ENCODE data around the gene MBD3L5.
"Not testable (repeated sequence)": the region's sequence is repeated elsewhere in the genome, so short reads cannot be mapped to it uniquely, and the experiment has no call there.

The MBD3L5 gene

DNA sequence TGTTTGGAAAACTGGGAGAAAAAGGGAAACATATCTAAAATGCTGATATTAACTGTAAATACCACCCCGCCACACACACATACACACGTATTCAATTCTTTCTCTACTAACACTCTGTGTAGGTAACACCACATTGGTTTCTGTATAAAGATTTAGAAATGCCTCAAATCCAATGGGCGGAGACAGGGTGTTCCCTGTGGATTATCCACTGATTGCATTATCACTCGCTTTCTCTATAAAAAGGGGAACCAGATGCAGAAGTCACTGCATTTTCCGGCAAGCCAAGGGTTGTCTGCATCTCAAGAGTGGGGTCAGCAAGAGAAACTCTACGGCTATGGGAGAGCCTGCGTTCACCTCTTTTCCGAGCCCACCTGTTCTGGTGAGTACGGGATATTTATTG lies at the start of gene MBD3L5:
MBD3L5 (plus strand) TSS at position 301 of the 400 bp plus-strand sequence; CDS start at position 335, 34 bp downstream.
- not testable (repeated sequence) for DNase-seq

DNA sequence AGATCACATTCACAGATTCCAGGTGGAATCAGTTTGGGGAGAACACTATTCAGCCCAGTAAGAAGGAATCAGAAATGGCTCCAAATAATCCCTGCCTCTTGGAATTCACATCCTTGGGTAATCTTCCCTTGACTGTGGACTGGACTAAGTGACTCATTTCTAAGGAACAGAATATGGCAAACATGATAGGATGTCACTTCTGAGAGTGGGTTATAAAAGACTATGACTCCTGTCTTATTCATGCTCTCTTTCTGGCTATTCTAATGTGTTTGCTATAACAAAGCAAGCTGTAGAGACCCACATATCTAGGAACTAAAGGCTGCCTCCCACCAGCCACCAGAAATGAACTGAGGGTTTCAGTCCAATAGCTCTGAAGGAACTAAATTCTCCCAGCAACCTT lies 46.9 kb upstream of the MBD3L5 start:
- no peak for DNase-seq

DNA sequence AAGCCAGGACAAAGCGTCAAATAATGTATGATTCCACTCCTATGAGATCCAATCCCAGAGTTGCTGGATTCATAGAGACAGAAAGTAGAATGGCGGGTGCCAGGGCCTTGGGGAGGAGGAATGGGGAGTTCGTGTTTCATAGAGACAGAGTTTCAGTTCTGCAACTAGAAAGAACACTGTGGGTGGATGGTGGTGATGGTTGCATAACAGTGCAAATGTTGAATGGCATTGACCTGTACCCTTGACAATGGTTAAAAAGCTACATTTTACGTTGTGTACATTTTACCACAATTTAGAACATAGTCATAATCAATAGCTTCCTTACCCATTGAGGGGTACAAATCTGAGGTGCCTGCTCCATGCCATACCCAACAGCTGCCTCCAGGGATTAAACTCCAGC lies 42.5 kb upstream of the MBD3L5 start:
- DNase-seq: no peak

DNA sequence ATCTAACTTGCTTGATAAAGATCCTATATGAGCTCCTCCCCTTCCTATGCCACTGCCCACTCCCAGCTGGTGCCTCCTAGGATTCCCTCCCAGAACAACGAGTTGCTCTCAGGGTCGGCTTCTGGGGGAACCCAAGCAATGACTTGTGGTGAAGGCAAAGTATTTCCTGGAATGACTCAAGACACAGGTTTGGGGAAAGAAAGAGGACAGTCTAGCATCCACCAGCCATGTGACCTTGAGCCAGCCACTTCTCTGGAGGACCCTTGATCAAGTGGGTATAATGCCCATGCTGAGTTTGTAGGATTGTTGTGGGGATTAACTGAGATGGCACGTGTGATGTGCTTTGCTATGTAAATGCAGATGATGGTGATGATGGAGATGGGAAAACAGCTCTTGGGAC lies 42.1 kb upstream of the MBD3L5 start:
- no peak for DNase-seq

DNA sequence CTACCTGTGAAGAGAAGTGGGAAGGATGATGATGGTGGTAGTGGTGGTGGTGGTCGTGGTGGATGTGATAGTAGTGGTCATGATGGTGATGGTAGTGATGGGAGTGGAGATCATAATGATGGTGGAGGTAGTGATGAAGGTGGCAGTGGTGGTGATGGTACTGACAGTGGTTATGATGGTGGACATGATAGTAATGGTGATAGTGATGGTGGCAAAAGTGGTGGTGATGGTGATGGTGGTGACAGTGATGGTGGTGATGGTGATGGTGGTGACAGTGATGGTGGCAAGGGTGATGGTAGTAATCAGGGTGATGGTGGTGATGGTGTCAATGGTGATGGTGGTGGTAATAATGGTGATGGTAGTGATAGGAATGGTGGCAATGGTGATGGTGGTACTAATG lies 35.3 kb upstream of the MBD3L5 start:
- DNase-seq: no peak

DNA sequence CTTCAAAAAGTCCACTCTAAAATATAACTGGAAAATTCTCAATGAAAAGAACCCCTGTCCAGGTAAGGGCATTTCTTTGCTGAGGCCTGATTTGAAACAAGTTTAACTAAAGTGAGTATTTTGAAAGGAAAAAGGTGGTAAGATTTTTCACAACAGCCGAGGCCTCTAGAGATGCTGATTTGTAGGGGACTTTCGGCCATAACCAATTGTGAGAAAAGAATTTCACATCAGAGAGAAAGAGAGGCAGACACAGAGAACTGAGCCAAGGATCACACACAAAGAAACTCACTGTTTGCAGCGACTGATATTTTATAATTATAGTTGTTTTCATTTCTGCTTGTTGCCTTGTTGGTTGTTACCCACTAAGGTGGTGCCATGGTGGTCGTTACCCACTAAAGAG lies 33.6 kb upstream of the MBD3L5 start:
- DNase-seq: no peak

DNA sequence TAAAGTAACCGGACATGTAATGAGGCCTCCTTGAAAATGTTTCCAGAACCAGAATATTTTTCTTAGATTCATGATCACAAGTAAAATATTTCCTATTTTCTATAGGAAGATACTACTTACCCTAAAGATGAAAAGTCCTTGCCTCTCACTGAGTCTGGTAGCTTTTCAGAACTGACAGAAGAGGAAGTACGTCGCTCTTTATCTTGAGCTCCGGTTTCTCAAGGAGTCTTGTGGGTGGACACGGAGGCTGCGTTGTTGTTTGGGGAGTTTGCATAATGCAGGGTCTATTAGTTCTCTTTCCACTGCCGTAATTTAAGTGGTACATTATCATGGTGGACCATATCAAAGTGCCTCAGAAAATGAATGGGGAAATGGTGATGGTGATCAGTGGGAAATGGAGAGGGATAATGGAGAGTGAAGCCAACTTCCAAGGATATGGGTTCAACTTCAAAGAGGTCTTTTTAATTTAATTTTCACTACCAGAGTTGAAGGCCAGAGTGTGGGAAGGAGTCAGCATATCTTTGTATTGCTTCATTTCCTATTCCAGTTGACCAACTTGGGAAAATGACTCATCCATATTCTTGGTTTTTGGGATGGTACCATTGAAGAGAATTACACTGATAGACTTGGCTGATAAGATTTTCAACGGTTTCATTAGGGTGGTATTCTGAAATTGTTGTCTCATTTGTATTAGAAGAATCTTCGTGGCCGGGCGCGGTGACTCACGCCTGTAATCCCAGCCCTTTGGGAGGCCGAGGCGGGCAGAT lies 32.5 kb upstream of the MBD3L5 start:
- no peak for DNase-seq

DNA sequence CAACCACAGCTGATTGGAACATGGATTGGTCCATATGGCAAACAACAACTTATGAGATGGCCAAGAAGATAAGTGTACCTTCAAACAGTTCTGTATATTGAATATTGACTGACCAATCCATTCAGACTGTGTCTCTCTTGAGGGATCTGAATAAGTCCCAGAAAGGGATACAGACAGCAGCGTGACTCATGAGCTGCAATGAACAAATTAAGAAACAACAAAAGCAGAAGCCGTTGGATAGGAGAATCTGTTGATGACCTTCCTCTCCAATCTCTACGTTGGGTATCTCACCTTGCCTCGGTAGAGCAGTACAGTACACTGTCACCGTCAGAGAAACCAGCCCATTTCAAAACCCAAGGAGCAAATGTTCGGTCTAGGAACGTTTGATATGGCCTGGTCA lies 30.4 kb upstream of the MBD3L5 start:
- no peak for DNase-seq

DNA sequence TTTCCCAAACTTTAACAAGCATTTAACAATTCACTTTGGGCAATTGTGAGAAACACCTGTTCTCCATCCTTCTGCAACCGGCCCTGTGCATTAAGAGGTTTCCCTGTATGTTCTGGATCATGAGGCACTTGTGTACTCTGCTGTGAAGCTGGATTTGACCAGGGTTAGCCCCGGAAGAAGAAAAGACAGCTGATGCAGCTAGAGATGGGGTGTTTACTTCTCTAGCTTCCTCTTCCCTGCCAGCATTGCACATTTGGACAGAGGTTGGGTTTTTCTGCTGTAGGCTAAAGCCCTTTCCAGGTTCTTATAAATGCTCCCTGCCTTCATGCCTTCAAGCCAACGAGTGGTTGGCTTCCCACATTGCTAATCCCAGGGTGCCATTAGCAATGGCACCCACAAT lies 30.0 kb upstream of the MBD3L5 start:
- no peak for DNase-seq

DNA sequence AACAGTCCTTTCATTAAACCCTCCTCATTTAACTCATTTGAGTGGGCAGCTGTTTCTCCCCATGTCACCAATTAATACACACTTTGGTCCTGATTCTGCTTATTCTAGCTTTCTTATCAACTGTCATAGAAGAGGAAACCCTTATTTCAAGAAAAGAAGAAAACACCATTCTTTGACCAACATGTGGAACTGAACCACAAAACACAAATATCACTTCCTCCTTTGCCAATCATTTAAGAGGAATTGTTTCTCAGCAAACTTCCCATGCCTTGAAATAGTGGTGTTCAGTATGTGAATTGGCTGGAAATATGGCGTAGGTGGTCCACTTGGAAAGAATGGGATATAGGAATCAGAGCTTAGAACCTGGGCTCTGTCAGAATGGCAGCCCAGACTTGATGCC lies 29.6 kb upstream of the MBD3L5 start:
- no peak for DNase-seq

DNA sequence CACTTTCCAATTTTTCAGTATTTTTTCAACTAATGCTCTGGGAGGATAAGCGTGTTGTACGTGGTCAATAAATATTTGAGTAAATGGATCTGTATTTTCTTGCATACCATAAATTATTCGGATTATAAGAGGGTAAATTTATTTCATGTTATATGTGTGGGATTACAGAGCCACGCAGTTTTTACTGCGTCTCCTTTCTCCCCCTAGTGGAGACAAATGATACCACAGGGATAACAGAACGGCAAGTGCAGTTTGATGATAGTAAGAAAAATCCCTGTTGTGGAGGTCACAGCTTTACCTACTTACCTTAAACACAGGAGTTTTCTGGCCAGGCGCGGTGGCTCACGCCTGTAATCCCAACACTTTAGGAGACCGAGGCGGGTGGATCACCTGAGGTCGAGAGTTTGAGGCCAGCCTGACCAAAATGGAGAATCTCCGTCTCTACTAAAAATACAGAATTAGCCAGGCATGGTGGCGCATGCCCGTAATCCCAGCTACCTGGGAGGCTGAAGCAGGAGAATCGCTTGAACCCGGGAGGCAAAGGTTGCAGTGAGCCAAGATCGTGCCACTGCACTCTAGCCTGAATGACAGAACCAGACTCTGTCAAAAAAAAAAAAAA lies 26.0 kb upstream of the MBD3L5 start:
- DNase-seq: peak; percentile 27

DNA sequence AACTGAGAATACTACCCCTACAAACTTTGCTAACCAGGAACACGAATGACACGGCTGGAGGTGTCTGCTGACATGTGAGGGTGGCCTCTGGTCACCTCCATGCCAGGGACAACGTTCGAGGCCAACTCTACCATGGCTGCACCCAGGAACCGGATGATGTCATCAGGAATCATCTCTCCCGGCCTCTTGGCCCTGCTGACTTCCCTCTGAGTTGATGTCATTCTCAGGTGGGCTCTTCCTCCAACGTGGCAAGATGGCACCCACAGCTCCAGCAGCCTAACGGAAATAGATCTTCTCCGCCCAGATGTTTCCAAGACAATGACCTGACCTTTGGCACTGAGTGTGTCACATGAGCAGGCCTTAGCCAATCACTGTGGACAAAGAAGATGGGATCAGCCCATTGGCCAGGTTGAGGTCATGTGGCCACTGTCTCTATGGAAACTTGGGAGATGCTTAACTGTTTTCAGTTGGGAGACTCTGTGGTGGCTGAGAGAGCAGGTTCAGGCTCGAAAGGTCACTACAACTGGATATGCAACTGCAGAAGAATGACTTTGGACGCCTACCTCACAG lies 24.2 kb upstream of the MBD3L5 start:
- no peak for DNase-seq

DNA sequence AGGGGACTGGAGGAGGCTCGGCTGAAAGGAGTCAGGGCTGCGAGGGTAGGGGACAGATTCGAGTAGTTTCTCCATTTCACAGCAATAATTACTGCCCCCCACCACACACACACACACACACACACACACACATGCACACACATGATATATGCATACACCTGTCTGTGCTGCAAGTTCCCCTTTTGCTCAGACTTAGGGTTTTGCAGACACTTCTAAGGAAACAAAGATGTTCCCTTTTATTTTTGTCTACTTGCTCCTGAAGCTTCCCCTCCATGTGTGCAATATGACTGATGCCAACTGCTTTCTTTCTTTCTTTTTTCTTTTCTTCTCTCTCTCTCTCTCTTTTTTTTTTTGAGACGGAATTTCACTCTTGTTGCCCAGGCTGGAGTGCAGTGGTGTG lies 22.5 kb upstream of the MBD3L5 start:
- no peak for DNase-seq

DNA sequence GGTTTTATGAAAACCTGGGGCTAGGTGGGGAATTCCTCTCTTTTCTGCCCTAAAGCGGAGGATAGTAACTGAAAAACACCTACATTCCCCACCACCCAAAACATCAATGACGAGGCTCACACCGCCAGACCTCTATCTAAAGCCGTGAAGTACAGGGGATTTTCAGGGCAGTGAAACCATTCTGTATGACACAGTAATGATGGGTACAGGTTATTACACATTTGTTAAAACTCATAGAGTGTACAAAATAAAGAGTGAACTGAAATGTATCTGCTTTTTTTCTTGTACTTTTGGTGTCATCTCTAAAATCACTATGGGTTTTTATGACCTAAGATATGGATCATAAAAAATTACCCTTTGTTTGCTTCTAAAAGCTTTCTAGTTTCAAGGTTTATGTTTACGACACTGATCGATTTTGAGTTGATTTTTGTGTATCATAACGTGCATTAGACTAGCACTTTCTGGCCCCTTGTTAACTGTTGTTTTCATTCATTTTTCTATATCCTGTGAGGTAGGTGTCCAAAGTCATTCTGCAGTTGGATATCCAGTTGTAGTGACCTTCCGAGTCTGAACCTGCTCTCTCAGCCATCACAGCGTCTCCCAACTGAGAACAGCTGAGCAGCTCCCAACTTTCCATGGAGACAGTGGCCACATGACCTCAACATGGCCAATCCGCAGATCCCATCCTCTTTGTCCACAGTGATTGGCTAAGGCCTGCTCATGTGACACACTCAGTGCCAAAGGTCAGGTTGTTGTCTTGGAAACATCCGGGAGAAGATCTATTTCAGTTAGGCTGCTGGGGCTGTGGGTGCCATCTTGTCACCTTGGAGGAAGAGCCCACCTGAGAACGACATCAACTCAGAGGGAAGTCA lies 19.4 kb upstream of the MBD3L5 start:
- no peak for DNase-seq

DNA sequence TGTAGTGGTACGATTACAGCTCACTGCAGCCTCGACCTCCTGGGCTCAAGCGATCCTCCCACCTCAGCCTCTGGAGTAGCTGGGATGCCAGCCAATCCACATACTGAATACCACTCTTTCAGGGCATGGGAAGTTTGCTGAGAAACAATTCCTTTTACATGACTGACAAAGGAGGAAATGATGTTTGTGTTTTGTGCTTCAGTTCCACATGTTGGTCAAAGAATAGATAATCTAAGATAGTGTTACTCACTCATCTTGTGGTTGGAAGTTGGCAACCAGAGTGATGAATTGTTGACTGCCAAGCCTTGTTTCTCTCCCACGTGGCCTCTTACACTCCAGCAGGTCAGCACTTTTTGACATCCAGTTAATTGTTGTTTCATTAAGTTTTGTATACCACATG lies 16.7 kb upstream of the MBD3L5 start:
- DNase-seq: no peak

DNA sequence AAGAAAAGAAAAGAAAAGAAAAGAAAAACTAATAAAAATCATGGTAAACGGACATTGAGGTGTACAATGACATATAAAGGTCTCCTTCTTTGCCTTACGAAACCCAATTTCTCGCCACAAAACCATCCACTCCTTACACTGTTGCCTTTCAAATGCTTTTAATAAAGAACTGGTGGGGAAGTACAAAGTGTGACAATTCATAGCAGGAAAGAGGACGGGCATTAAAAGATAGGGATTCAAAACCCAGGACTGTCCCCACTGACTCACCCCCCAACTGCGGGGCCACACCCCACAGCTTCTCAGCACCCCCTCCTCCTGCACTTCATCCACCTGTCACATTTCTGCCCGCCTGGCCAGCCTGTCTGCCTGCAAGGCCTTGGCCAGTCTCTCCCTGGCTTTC lies 11.6 kb upstream of the MBD3L5 start:
- DNase-seq: no peak

DNA sequence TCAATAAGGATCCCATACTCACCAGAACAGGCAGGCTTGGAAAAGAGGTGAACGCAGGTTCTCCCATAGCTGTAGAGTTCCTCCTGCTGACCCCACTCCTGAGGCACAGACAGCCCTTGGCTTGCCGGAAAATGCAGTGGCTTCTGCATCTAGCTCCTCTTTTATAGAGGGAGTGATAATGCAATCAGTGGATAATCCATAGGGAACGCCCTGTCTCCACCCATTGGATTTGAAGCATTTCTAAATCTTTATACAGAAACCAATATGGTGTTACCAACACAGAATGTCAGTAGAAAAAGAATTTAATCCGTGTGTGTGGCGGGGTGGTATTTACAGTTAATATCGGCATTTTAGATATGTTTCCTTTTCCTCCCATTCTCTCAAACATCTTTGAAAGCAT lies 9.0 kb upstream of the MBD3L5 start, which contains the start of gene MBD3L2B:
MBD3L2B (minus strand) TSS at position 101 of the 400 bp plus-strand sequence; CDS start at position 67, 34 bp downstream.
- not testable (repeated sequence) for DNase-seq

DNA sequence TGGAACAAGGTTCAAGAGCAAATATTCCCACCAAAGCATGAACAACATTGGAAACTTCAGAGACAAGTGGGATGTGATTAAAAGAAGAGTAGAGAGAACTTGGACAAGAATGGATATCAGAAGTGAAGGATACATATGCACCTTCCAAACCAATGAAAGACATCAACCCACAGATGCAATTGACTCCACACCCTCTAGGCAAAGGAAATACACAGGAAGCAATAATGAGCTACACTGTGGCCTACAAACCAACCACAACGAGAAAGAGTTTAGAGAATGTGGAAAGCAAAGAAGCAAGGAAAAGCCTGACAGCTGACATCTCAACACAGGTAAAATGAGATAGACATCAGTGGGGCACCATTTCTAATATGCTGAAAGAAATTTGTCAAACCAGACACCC lies 1.6 kb upstream of the MBD3L5 start:
- not testable (repeated sequence) for DNase-seq

DNA sequence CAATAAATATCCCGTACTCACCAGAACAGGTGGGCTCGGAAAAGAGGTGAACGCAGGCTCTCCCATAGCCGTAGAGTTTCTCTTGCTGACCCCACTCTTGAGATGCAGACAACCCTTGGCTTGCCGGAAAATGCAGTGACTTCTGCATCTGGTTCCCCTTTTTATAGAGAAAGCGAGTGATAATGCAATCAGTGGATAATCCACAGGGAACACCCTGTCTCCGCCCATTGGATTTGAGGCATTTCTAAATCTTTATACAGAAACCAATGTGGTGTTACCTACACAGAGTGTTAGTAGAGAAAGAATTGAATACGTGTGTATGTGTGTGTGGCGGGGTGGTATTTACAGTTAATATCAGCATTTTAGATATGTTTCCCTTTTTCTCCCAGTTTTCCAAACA lies 9.7 kb downstream of the MBD3L5 start, which contains the start of gene MBD3L4:
MBD3L4 (minus strand) TSS at position 101 of the 400 bp plus-strand sequence; CDS start at position 66, 35 bp downstream.
- DNase-seq: not testable (repeated sequence)

DNA sequence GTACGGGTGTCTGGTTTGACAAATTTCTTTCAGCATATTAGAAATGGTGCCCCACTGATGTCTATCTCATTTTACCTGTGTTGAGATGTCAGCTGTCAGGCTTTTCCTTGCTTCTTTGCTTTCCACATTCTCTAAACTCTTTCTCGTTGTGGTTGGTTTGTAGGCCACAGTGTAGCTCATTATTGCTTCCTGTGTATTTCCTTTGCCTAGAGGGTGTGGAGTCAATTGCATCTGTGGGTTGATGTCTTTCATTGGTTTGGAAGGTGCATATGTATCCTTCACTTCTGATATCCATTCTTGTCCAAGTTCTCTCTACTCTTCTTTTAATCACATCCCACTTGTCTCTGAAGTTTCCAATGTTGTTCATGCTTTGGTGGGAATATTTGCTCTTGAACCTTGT lies 11.2 kb downstream of the MBD3L5 start:
- DNase-seq: not testable (repeated sequence)

DNA sequence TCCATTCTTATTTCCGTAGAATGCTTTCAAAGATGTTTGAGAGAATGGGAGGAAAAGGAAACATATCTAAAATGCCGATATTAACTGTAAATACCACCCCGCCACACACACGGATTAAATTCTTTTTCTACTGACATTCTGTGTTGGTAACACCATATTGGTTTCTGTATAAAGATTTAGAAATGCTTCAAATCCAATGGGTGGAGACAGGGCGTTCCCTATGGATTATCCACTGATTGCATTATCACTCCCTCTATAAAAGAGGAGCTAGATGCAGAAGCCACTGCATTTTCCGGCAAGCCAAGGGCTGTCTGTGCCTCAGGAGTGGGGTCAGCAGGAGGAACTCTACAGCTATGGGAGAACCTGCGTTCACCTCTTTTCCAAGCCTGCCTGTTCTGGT lies 18.6 kb downstream of the MBD3L5 start, which contains the start of gene MBD3L2:
MBD3L2 (plus strand) TSS at position 301 of the 400 bp plus-strand sequence; CDS start at position 354, 53 bp downstream.
- DNase-seq: not testable (repeated sequence)

DNA sequence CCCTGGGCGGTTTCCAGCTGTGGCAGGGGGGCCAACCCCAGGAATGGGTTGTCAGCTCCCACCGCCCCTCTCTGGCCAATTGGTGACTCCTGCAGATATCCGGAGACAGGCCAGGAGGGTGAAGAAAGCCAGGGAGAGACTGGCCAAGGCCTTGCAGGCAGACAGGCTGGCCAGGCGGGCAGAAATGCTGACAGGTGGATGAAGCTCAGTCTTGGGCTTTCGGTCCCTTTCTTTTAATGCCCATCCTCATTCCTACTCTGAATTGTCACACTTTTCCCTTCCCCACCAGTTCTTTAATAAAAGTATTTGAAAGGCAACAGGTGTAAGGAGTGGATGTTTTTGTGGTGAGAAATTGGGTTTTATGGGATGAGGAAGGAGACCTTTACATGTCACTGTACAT lies 21.0 kb downstream of the MBD3L5 start:
- not testable (repeated sequence) for DNase-seq

DNA sequence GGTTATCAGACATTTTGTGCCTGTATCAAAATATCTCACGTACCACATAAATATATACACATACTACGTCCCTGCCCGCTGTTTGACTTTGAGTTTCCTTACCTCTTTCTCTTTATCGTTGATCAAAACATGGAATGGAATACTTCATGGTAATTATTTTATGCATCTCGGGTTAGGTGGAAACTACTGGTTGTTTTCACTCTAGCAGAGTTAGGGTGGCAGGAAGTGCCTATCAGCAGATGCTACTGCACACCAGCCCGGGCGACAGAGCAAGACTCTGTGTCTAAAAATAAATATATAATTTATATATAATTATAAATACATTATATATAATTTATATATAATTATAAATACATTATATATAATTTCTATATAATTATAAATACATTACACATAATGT lies 22.5 kb downstream of the MBD3L5 start:
- DNase-seq: not testable (repeated sequence)

Measured in NCI-H1105 (cell line).